BJ (cell line): ENCODE results near the gene PAN2. TPM values are rescaled to one million over a fixed set of nuclear protein-coding genes. Genes with fewer than 3 reads are reported as not detected.

ENCODE experiments used
- CTCF ChIA-PET: fragments of 350-600 bp; formaldehyde crosslinking; extraction: SDS; loops from one replicate; lab custom pipeline; 2021; ENCODE audit warnings: antibody characterized with exemption, inconsistent platforms; lab: Yijun Ruan, JAX
- POLR2A ChIA-PET: fragments of 300-600 bp; sonication (Branson Sonifier 250); formaldehyde crosslinking; extraction: SDS; loops from one replicate; lab custom pipeline; 2021; ENCODE audit warnings: antibody characterized with exemption; lab: Charles Lee
- DNase-seq: peaks from one replicate; pipeline ENCODE4 v3.0.0-alpha.2; 2011; ENCODE audit warnings: low read depth
- H3K27me3 ChIP-seq: 2 replicates; pipeline ENCODE4 v1.6.0; 2011; ENCODE audit warnings: low read length; ENCODE audit not compliant: control insufficient read depth, insufficient read depth
- H3K36me3 ChIP-seq: 2 replicates; pipeline ENCODE4 v1.5.1; 2011; ENCODE audit warnings: low read length; ENCODE audit not compliant: control insufficient read depth, insufficient read depth
- H3K4me3 ChIP-seq: 2 replicates; pipeline ENCODE4 v1.5.1; 2011; ENCODE audit warnings: low read depth, mild to moderate bottlenecking, control low read depth, low read length
- CTCF ChIP-seq: IDR thresholded peaks from 2 replicates; pipeline ENCODE4 v1.5.1; 2011; ENCODE audit warnings: low read depth, mild to moderate bottlenecking, control low read depth, inconsistent platforms, low read length, moderate library complexity; ENCODE audit not compliant: insufficient read depth
- polyA plus RNA-seq: library from polyadenylated mRNA; depleted of rRNA; stranded (reverse); fragments of >200 nt; gene quantifications from 2 replicates; pipeline ENCODE4 v1.2.3, GENCODE V29; 2011; rRNA removed
- small RNA-seq: library from RNA; depleted of rRNA; stranded (forward); fragments of <200 nt; gene quantifications from one replicate; pipeline ENCODE3, GENCODE V24; 2012; ENCODE audit warnings: low replicate concordance, low read depth; ENCODE audit not compliant: insufficient read length

Gene PAN2
- polyA plus RNA-seq, 1 experiment, result 32.3 TPM

GRCh38 chr12:56267443-56268071, 66.2 kb downstream of the PAN2 start:
- Histone ChIP-seq H3K27me3 (no peaks in the 10 kb centered on the region), H3K4me3 (peak overlapping the region; percentile 78), H3K36me3 (peaks cover 1% of the 10 kb centered on the region; the same call in 1 of the 2 replicates)
- ChIA-PET POLR2A (interaction anchor here (1.2 kb wide), 1 partner anchor 9 kb away, joined by 5 read pairs; the partner anchor contains the start of gene ANKRD52), CTCF (interaction anchor here (0.6 to 4.4 kb wide), 10 partner anchors 8 to 149 kb away, joined by 3 to 24 read pairs (median 4); partner anchors contain the start of genes ANKRD52, CS, RNF41 and ZC3H10)
- DNase-seq, result no peak
- TF ChIP-seq CTCF, result no peak

- POLR2A ChIA-PET, result interaction anchor here (0.6 to 1.2 kb wide), 2 partner anchors 8 to 148 kb away, joined by 4 to 5 read pairs; partner anchors contain the start of gene ANKRD52
These were observed 66.9 kb downstream of the PAN2 start, which contains the start of gene COQ10A for GRCh38 chr12:56266693-56267442. COQ10A (plus strand) TSS chr12:56266942; CDS start chr12:56267119, 177 bp downstream.

More at GRCh38 chr12:56266693-56267442, 66.9 kb downstream of the PAN2 start, which contains the start of gene COQ10A:
- DNase-seq, result peak; percentile 41
- TF ChIP-seq CTCF, result peak; percentile 82
- CTCF ChIA-PET, result interaction anchor here (0.6 to 4.4 kb wide), 13 partner anchors 9 to 148 kb away, joined by 3 to 24 read pairs (median 4); partner anchors contain the start of genes ANKRD52, CNPY2, CS and RNF41
- peak within 1 kb of the TSS; percentile 78 for H3K4me3 ChIP-seq
- H3K27me3 ChIP-seq, result no peaks in the 10 kb centered on the region
- 0 out of 2 replicates have a peak, but pooled peaks cover 1% of the 10 kb centered on the region for H3K36me3 ChIP-seq

Small RNA genes lying within 50 kb of the gene (small RNA-seq; reads per million reads assigned to genes)
- gene RNU7-40P, result not detected

Other genes with a start within 250 kb of the PAN2 start
- 134 and 215 TPM in 2 replicates for gene PA2G4, start 229.4 kb downstream of the PAN2 start, polyA plus RNA-seq
- 5,645 and 7,867 TPM in 2 replicates for gene RPL41, start 217.4 kb downstream of the PAN2 start, polyA plus RNA-seq
- gene ZC3H10, start 215.7 kb downstream of the PAN2 start, polyA plus RNA-seq, result 1.4 and 1.6 TPM in 2 replicates
- 180 and 264 TPM in 2 replicates for gene ESYT1, start 205.7 kb downstream of the PAN2 start, polyA plus RNA-seq
- 74.1 and 75.4 TPM in 2 replicates for gene MYL6B, start 181.4 kb downstream of the PAN2 start, polyA plus RNA-seq
- 5,667 and 6,879 TPM in 2 replicates for gene MYL6, start 175.6 kb downstream of the PAN2 start, polyA plus RNA-seq
- 60.7 and 72.6 TPM in 2 replicates for gene SMARCC2, start 144.5 kb downstream of the PAN2 start, polyA plus RNA-seq
- 212 and 338 TPM in 2 replicates for gene RNF41, start 112.1 kb downstream of the PAN2 start, polyA plus RNA-seq
- 47.5 and 52.0 TPM in 2 replicates for gene NABP2, start 109.7 kb downstream of the PAN2 start, polyA plus RNA-seq
- gene SLC39A5, start 103.9 kb downstream of the PAN2 start, polyA plus RNA-seq, result not detected in 2 replicates
- gene ANKRD52, start 75.6 kb downstream of the PAN2 start, polyA plus RNA-seq, result 21.0 and 26.8 TPM in 2 replicates
- 13.7 and 14.1 TPM in 2 replicates for gene COQ10A, start 67.1 kb downstream of the PAN2 start, polyA plus RNA-seq
- 117 and 150 TPM in 2 replicates for gene CS, start 33.7 kb downstream of the PAN2 start, polyA plus RNA-seq
- gene CNPY2, start 18.0 kb downstream of the PAN2 start, polyA plus RNA-seq, result 179 and 239 TPM in 2 replicates
- gene IL23A, start 4.9 kb upstream of the PAN2 start, polyA plus RNA-seq, result 0.12 TPM in 1 of 2 replicates, not detected in the other
- gene STAT2, start 26.1 kb upstream of the PAN2 start, polyA plus RNA-seq, result 154 TPM in 2 replicates
- gene APOF, start 28.9 kb upstream of the PAN2 start, polyA plus RNA-seq, result not detected in 2 replicates
- gene TIMELESS, start 115.4 kb upstream of the PAN2 start, polyA plus RNA-seq, result 2.3 and 2.9 TPM in 2 replicates
- gene MIP, start 120.7 kb upstream of the PAN2 start, polyA plus RNA-seq, result 0.10 and 0.12 TPM in 2 replicates
- gene SPRYD4, start 134.6 kb upstream of the PAN2 start, polyA plus RNA-seq, result 2.4 and 2.6 TPM in 2 replicates
- gene GLS2, start 154.2 kb upstream of the PAN2 start, polyA plus RNA-seq, result 0.13 and 0.18 TPM in 2 replicates
- 67.9 and 68.4 TPM in 2 replicates for gene RBMS2, start 187.8 kb upstream of the PAN2 start, polyA plus RNA-seq